Measurements from ENCODE around the gene FCHSD2. TPM values are rescaled to one million over a fixed set of nuclear protein-coding genes. Genes with fewer than 3 reads are reported as not detected.

The FCHSD2 gene
- total and polyA plus RNA-seq, 2 of the 13 experiments (the other 11 are each of a cell fraction or from before 2014, with no cell fraction given): 20.5 to 24.8 TPM

- TF ChIP-seq ZNF33A (CRISPR knock-in tag; IDR thresholded peaks at IDR 0.05; ENCODE audit: borderline replicate concordance) (no peak), FOSL2 (CRISPR knock-in tag; IDR thresholded peaks at IDR 0.05) (no peak), ZNF567 (CRISPR knock-in tag; IDR thresholded peaks at IDR 0.05; ENCODE audit: borderline replicate concordance) (no peak), ZNF816 (CRISPR knock-in tag; IDR thresholded peaks at IDR 0.05; ENCODE audit: borderline replicate concordance) (no peak), NFE2 (CRISPR knock-in tag; IDR thresholded peaks at IDR 0.05) (no peak), KLF12 (CRISPR knock-in tag; IDR thresholded peaks at IDR 0.05; ENCODE audit: borderline replicate concordance) (no peak), ZNF337 (CRISPR knock-in tag; IDR thresholded peaks at IDR 0.05; ENCODE audit: borderline replicate concordance, low read depth) (no peak), ZSCAN25 (CRISPR knock-in tag; IDR thresholded peaks at IDR 0.05) (no peak), FOXP1 (IDR thresholded peaks at IDR 0.05) (no peak), FOXP1 (CRISPR knock-in tag; IDR thresholded peaks at IDR 0.05) (no peak), SRSF4 (IDR thresholded peaks at IDR 0.05; ENCODE audit: low read depth, low read length, poor library complexity, severe bottlenecking) (no peak), TARDBP (CRISPR knock-in tag; IDR thresholded peaks at IDR 0.05) (no peak), ZNF329 (CRISPR knock-in tag; IDR thresholded peaks at IDR 0.05; ENCODE audit: low read depth) (no peak), SRSF9 (IDR thresholded peaks at IDR 0.05; ENCODE audit: borderline replicate concordance, insufficient read depth, low read depth, low read length, poor library complexity, severe bottlenecking) (no peak), ZNF580 (CRISPR knock-in tag; IDR thresholded peaks at IDR 0.05; ENCODE audit: borderline replicate concordance, low read depth) (no peak), ZNF605 (CRISPR knock-in tag; IDR thresholded peaks at IDR 0.05) (no peak), LRRFIP1 (CRISPR knock-in tag; conservative IDR thresholded peaks at IDR 0.05) (no peak), HCFC1 (IDR thresholded peaks at IDR 0.05; ENCODE audit: low read depth, low read length) (no peak), ZNF24 (IDR thresholded peaks at IDR 0.05) (no peak), POLR2G (IDR thresholded peaks at IDR 0.05; ENCODE audit: low read depth, low read length) (no peak)
- TF ChIP-seq, protein P1, sequence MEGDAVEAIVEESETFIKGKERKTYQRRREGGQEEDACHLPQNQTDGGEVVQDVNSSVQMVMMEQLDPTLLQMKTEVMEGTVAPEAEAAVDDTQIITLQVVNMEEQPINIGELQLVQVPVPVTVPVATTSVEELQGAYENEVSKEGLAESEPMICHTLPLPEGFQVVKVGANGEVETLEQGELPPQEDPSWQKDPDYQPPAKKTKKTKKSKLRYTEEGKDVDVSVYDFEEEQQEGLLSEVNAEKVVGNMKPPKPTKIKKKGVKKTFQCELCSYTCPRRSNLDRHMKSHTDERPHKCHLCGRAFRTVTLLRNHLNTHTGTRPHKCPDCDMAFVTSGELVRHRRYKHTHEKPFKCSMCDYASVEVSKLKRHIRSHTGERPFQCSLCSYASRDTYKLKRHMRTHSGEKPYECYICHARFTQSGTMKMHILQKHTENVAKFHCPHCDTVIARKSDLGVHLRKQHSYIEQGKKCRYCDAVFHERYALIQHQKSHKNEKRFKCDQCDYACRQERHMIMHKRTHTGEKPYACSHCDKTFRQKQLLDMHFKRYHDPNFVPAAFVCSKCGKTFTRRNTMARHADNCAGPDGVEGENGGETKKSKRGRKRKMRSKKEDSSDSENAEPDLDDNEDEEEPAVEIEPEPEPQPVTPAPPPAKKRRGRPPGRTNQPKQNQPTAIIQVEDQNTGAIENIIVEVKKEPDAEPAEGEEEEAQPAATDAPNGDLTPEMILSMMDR (CRISPR knock-in tag; IDR thresholded peaks at IDR 0.05): no peak
- TF ChIP-seq, protein P2, sequence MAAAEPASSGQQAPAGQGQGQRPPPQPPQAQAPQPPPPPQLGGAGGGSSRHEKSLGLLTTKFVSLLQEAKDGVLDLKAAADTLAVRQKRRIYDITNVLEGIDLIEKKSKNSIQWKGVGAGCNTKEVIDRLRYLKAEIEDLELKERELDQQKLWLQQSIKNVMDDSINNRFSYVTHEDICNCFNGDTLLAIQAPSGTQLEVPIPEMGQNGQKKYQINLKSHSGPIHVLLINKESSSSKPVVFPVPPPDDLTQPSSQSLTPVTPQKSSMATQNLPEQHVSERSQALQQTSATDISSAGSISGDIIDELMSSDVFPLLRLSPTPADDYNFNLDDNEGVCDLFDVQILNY (CRISPR knock-in tag; conservative IDR thresholded peaks at IDR 0.05): no peak
- TF ChIP-seq, protein P3, sequence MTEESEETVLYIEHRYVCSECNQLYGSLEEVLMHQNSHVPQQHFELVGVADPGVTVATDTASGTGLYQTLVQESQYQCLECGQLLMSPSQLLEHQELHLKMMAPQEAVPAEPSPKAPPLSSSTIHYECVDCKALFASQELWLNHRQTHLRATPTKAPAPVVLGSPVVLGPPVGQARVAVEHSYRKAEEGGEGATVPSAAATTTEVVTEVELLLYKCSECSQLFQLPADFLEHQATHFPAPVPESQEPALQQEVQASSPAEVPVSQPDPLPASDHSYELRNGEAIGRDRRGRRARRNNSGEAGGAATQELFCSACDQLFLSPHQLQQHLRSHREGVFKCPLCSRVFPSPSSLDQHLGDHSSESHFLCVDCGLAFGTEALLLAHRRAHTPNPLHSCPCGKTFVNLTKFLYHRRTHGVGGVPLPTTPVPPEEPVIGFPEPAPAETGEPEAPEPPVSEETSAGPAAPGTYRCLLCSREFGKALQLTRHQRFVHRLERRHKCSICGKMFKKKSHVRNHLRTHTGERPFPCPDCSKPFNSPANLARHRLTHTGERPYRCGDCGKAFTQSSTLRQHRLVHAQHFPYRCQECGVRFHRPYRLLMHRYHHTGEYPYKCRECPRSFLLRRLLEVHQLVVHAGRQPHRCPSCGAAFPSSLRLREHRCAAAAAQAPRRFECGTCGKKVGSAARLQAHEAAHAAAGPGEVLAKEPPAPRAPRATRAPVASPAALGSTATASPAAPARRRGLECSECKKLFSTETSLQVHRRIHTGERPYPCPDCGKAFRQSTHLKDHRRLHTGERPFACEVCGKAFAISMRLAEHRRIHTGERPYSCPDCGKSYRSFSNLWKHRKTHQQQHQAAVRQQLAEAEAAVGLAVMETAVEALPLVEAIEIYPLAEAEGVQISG (CRISPR knock-in tag; IDR thresholded peaks at IDR 0.05): peak; percentile 15; the same call in 1 of the 2 replicates
Observed at GRCh38 chr11:73175551-73176144, 33.5 kb upstream of the FCHSD2 start (continued).
